Measurements from ENCODE around the gene TECPR1.

- TF ChIP-seq EZH2 (IDR thresholded peaks at IDR 0.05; ENCODE audit: low read length, unreplicated experiment) (no peak), CTCF (conservative IDR thresholded peaks at IDR 0.05; ENCODE audit: low read depth, low read length) (no peak)
Measured at GRCh38 chr7:98196706-98197605, 55.1 kb downstream of the TECPR1 start.

All from PC-3 (cell line).